ENCODE results near the gene SULT2B1.
"Not testable (repeated sequence)": the region's sequence is repeated elsewhere in the genome, so short reads cannot be mapped to it uniquely, and the experiment has no call there.

Gene SULT2B1

DNA sequence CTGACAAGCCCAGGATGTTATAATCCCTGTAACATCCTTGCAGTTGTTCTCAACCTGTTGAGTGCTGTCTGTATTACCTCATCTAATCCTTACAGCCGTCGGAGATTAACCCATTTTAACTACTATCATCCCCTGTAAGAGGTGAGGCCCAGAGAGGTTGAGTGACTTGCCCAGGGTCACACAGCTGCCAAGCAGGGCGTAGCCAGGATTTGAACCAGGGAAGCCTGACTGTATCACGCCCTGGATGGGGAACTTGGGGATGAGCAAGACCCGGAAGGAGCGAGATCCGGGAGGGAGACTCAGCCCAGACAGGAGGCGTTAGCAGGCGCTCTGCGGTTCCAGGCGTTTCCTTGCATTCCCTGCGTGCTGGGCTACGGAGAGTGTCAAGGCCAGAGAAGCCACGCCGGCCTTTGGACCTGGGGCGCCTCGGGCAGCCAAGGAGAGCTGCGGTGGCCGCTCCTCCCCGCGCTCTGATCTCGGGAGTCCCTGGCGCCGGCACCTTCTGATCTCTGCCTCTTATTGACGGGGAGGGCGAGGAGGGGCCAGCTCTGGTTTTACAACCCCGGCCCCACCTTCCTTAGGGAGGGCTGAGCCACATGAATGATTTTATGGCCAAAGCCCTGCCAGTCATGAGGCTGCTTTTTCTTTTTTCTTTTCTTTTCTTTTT lies 6.2 kb downstream of the SULT2B1 start:
- DNase-seq (ENCODE audit: low read depth in 2 of 2), result no peak

DNA sequence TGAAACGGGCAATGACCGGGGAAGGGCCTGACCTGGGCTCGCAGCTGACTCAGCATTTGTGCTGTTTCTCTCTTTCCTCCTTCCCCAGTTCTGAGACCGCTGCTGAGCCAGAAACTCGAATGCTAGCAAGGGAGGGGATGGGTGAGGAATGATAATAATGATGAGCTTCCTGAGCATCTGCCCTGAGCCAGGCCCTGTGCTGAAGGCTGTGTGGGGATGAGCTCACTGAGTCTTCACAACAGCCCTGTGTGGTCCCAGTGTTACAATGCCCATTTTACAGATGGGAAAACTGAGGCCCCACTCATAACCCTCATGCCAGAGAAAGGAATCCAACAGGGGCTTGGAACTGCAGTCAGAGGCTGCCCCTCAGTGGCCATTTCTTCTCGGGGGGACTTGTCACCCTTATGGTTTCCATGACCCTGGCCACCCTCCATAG lies 8.1 kb downstream of the SULT2B1 start:
- DNase-seq (ENCODE audit: low read depth in 2 of 2), result no peak

DNA sequence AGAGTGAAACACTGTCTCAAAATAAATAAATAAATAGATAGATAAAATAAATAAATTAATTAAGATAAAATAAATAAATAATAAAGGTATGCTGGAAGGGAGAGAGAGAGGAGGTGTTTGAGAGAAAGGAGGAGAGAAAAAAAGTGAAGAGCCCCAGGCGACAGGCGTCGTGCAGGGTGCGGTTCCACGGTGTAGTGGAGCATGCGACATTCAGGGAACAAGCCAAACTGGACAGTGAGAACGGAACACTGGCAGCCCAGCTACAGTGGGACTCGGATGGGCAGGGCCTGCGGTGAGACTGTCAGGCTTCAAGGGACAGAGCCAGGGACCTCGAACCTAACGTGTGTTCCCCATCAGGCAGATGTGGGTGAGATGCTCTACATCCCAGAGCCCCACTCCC lies 9.4 kb downstream of the SULT2B1 start:
- no peak for DNase-seq (ENCODE audit: low read depth in 2 of 2)

DNA sequence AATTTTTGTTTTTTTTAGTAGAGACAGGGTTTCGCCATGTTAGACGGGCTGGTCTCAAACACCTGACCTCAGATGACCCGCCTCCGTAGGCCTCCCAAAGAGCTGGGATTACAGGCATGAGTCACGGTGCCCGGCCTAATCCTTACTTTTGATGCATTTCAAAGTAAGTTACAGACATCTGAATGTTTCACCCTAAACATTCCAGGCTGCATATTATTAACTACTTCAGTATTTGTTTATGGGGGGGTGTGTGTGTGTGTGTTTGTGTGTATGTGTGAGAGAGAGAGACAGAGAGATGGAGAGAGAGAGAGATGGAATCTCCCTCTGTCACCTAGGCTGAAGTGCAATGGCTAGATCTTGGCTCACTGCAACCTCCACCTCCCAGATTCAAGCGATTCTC lies 13.1 kb downstream of the SULT2B1 start:
- DNase-seq (ENCODE audit: low read depth in 2 of 2), result no peak

DNA sequence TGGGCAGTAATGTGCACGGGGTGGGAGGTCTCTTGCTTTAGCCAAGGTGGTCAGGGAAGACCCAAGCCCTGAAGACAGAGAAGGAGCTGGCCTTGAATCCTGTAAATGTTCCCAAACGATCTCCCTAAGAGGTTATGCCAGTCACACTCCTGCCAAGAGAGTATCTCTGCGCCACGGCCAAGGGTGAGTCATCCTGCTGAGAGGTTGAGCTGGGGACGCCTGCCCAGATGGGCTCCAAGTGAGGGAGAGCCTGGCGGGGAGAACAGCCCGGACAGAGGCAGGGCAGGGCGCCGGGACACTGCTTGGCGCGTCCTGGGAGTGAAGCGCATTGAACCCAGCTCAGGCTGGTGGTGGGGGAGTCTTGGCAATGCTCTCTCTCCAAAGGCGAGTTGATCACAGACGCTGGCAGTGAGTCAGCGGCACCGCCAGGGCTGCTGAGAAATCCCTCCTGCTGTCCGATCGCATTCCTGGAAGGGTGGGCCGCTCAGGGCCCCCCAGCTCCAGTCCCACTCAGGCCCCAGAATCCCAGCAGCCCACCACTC lies 16.4 kb downstream of the SULT2B1 start:
- no peak for DNase-seq (ENCODE audit: low read depth in 2 of 2)

DNA sequence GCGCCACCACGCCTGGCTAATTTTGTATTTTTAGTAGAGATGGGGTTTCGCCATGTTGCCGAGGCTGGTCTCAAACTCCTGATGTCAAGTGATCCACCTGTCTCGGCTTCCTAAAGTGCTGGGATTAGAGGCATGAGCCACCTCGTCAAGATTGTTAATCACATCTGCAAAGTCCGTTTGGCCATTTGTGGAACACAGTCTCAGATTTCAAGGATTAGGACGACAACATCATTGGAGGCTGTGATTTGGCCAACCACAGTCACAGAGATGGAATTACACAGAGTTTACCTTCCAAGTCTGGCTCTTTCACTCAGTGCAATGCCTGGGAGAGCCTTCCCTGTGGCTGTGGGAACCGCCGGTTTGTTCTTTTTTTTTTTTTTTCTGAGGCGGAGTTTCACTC lies 17.8 kb downstream of the SULT2B1 start:
- no peak for DNase-seq (ENCODE audit: low read depth in 2 of 2)

DNA sequence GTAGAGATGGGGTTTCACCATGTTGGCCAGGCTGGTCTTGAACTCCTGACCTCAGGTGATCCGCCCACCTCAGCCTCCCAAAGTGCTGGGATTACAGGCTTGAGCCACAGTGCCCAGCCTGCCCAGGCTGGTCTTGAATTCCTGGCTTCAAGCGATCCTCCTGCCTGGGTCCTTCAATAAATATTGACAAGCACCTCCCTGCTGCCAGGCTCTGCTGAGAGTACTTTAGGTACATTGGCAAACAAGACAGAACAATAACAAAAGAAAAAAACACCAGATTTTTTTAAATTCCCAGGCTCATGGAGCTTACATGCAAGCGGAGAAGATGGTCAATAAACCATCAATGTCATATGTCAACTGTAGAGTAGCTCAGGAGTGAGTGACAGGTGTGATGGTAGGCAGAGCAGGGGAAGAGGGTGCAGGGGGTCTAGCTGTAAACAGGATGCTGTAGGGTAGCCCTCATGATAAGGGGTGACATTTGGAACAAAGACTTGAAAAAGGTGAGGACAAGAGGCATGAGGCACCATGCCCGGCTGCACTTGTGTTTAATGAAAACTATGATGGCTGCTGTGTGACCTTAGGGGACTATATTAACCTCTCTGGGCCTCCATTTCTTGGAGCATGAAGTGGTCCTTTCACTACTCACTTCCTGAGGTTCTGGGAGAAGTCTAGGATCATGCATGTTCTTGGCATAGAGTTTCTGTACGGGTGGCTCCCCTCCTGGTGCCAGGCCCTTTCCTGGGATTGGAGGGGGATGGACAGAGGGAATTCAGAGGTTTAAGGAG lies 19.6 kb downstream of the SULT2B1 start:
- no peak for DNase-seq (ENCODE audit: low read depth in 2 of 2)

DNA sequence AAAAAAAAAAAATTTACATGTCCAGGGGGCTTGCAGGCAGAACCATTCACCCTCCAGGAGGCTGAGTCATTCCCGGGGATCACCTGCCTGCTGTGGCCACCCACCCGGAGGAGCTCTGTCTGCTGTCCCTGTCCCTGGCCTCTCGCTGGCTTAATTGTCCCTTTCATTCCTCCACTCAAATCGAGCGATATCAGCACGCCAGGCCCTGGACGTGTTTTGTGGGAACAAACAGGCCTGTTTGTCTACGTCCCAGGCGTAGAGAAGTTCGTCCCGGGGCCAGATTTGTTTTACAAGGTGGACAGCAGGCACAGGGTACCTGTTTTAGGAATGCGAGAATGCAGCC lies 21.2 kb downstream of the SULT2B1 start:
- no peak for DNase-seq (ENCODE audit: low read depth in 2 of 2)

DNA sequence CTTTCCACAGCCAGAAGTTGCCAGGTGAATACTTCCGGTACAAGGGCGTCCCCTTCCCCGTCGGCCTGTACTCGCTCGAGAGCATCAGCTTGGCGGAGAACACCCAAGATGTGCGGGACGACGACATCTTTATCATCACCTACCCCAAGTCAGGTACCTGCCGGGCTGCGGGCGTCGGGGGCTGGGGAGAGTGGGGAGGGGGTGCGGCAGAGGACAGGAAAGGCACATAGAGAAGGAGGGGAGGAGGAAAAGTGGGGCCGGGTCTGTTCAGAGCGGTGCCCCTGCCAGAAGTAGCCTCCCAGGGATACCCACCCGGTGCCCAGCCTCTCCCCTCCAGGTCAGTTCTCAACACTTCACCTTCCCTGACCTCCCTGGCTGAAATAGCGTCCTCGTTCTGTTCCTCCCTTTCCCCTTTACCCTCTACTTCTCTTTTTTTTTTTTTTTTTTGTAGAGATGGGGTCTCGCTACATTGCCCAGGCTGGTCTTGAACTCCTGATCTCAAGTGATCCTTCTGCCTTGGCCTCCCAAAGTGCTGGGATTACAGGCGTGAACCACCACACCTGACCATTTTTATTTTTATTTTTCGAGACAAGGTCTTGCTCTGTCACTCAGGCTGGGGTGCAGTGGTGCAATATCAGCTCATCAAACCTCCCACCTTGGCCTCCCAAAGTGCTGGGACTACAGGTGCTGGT lies 24.1 kb downstream of the SULT2B1 start:
- no peak for DNase-seq (ENCODE audit: low read depth in 2 of 2)

DNA sequence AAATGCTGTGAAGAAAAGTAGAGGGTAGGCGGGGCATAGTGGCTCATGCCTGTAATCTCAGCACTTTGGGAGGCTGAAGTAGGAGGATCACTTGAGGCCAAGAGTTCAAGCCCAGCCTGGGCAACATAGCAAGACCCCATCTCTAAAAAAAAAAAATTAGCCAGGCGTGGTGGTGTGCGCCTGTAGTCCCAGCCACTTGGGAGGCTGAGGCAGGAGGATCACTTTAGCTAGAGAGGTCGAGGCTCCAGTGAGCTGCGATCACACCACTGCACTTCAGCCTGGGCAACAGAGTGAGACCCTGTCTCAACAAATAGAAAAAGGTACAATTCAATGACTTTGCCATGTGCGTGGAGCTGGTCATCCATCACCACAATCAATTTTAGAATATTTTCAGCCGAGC lies 25.9 kb downstream of the SULT2B1 start:
- not testable (repeated sequence) for DNase-seq (ENCODE audit: low read depth in 2 of 2)

DNA sequence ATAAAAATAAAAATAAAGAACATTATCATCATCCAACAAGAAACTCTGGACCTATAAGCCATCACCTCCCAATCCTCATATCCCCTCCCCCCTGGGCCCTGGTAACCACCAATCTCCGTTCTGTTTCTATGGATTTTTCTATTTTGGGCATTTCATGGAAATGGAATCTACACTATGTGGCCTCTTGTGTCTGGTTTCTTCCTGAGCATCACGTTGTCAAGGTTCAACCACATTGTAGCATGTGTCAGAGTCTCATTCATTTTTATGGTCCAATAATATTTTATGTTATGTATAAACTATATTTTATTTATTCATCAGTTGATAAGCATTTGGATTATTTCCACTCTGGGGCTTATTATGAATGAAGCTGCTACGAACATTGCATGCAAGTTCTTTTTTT lies 26.9 kb downstream of the SULT2B1 start:
- no peak for DNase-seq (ENCODE audit: low read depth in 2 of 2)

DNA sequence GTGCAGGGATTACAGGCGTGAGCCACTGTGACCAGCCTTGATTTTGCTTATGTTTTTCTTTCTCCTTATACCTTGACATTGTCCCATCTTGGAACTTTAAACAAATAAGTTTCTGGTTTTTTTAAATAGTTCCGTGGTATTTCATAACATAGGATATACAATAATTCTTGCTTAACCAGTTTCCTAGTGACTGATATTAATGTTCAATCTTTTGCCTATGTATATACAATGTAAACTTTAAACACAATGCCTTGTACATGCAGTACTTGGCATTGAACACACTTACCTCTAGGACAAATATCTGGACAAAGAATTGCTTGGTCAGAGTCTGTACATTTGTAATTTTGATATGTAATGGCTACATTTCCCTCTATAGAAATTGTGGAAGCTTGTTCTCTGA lies 30.2 kb downstream of the SULT2B1 start:
- no peak for DNase-seq (ENCODE audit: low read depth in 2 of 2)

DNA sequence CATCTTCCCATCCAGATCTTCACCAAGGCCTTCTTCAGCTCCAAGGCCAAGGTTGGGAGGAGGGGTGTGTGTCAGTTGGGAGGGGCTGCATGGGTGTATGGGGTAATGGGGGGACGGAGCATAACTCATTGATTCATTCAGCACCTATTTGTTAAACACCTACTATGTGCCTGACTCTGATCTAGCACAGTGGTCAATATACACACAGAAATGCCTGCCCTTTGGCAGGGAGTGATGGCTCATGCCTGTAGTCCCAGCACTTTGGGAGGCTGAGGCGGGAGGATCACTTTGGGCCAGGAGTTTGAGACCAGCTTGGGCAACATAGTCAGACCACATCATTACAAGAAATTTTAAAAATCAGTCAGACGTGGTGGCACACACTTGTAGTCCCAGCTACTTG lies 35.4 kb downstream of the SULT2B1 start:
- no peak for DNase-seq (ENCODE audit: low read depth in 2 of 2)

DNA sequence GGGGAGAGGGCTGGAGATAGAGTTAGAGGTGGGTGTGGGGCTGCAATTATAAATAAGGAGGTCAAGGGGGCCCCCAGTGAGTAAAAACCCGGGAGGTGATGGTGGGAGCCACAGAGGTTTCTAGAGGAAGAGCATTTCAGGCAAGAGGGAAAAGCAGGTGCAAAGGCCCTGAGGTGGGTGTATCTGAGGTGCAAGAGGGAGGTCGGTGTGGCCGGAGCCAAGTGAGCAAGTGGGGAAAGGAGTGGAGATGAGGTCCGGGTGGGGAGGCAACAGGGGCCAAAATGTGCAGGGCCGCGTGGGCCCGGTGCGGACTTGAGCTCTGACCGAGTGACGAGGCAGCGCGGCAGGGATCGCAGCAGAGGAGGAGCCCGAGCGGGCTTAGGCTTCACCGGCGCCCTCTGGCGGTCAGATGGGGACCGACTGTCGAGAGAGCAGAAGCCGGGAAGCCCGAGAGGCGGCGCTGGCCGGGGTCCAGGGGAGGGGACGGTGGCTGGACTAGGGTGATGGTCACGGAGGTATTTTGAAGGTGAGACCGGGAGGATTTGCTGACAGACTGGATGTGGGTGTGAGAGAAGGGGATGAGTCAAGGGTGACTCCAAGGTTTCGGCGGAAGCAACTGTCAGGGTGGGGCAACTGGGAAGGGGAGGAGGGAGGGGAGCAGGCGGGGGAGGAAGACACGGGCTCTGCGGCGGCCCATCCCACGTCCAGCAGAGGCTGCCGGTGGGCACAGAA lies 36.9 kb downstream of the SULT2B1 start:
- DNase-seq (ENCODE audit: low read depth in 2 of 2), result peak; percentile 64 to 82

DNA sequence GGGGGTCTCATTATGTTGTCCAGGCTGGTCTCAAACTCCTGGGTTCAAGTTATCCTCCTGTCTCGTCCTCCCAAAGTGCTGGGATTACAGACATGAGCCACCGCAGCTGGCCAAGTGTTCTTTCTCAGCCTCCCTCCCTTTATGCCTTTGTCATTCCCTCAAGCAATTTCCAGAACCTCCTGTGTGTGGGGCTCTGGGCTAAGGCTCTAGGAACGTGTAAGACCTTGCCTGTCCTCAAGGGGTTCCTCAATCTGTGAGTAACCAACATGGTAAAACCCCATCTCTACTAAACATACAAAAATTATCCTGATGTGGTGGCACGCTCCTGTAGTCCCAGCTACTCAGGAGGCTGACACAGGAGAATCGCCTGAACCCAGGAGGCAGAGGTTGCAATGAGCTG lies 39.0 kb downstream of the SULT2B1 start:
- DNase-seq (ENCODE audit: low read depth in 2 of 2), result no peak

DNA sequence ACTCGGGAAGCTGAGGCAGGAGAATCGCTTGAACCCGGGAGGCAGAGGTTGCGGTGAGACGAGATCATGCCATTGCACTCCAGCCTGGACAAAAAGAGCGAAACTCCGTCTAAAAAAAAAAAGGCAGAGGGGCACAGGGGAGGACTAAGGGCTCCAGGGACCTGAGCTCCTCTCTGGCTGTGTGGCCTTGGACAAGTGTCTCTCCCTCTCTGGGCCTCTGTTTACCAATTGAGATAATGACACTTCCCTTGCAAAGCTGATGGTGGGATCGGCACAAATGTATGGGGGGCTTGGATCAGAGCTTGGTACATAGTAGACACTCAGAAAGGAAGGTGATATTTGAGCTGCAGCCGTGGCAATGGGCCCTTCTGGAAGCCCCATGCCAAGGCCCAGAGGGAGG lies 43.2 kb downstream of the SULT2B1 start:
- no peak for DNase-seq (ENCODE audit: low read depth in 2 of 2)

DNA sequence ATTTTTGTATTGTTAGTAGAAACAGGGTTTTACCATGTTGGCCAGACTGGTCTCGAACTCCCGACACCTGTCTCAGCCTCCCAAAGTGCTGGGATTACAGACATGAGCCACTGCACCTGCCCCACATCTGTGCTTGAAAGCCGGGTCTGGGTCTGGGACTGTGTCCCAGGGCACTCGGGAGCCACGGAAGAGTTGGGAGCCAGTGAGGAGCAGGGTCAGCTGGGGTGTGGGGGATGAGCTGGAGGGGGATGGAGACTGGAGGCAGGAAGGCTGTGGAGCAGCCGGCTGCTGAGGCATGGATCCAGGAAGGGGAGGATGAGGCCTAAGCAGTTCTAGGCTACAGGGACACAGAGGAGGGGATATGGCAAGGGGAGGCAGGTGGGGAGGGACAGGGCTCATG lies 43.9 kb downstream of the SULT2B1 start:
- no peak for DNase-seq (ENCODE audit: low read depth in 2 of 2)

DNA sequence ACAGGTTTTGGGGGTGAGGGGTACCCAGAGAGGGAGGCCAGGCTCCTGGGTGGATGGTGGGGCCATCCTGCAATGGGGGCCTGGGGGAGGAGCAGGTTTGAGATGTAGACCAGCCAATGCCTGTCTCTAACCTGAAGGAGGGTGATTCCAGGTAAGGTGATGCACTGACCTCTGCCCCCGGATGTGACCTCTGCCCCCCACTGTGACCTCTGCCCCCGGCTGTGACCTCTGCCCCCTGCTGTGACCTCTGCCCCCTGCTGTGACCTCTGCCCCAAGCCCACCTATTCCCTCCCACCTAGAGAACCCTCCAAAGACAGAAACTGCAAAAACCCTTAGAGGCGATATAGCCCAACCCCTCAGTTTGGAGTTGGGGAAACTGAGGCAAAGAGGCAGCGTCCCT lies 44.3 kb downstream of the SULT2B1 start:
- DNase-seq (ENCODE audit: low read depth in 2 of 2), result no peak

DNA sequence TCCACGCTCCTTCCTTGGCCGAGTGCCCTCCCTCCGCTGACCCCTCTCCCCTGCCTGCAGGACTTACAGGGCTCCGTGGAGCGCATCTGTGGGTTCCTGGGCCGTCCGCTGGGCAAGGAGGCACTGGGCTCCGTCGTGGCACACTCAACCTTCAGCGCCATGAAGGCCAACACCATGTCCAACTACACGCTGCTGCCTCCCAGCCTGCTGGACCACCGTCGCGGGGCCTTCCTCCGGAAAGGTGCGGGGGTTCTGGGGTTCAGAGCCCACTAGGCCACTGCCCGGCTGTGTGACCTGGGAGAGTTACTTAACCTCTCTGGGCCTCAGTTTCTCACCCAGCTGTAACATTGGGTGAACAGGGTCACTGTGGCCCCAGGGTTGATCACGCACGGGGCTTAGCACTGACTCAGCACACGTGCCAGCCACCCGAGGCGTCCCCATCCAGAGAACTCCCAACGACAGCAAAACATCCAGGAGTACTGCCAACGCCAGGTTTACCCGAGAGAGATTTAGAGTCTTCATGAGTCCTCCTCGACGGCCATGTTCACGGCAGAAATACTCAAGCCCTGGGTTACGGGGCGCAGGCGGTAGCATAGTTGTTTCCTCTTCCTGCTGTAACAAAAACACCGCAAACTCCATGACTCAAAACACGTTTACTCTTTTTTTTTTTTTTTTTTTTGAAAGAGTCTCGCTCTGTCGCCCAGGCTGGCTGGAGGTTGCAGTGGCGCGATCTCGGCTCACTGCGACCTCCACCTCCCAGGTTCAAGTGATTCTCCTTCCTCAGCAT lies 44.9 kb downstream of the SULT2B1 start:
- no peak for DNase-seq (ENCODE audit: low read depth in 2 of 2)

DNA sequence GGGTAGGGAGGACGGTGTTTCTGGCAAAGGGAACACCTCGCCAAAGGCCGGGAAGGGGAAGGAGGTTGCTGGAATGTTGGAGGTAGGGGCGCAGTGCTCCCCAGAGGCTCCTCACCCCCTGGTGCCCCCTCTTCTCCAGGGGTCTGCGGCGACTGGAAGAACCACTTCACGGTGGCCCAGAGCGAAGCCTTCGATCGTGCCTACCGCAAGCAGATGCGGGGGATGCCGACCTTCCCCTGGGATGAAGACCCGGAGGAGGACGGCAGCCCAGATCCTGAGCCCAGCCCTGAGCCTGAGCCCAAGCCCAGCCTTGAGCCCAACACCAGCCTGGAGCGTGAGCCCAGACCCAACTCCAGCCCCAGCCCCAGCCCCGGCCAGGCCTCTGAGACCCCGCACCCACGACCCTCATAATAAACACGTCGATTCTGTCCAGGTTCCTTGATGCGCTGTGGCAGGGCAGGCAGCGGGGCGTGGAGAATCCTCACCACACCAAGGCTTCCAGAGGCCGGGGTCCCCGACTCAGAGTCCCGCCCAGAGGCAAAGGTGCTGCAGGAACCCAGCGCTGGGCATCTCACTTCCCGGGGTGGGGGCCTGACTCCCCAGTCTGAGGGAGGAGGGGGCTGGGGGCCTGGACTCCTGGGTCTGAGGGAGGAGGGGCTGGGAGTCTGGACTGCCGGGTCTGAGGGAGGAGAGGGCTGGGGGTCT lies 47.2 kb downstream of the SULT2B1 start:
- DNase-seq (ENCODE audit: low read depth in 2 of 2), result no peak
